ENCODE results near the gene CCDC137. TPM values are rescaled to one million over a fixed set of nuclear protein-coding genes. Genes with fewer than 3 reads are reported as not detected.

The CCDC137 gene
- total and polyA plus RNA-seq, 2 of the 13 experiments (the other 11 are each of a cell fraction or from before 2014, with no cell fraction given): 14.6 to 39.1 TPM

DNA sequence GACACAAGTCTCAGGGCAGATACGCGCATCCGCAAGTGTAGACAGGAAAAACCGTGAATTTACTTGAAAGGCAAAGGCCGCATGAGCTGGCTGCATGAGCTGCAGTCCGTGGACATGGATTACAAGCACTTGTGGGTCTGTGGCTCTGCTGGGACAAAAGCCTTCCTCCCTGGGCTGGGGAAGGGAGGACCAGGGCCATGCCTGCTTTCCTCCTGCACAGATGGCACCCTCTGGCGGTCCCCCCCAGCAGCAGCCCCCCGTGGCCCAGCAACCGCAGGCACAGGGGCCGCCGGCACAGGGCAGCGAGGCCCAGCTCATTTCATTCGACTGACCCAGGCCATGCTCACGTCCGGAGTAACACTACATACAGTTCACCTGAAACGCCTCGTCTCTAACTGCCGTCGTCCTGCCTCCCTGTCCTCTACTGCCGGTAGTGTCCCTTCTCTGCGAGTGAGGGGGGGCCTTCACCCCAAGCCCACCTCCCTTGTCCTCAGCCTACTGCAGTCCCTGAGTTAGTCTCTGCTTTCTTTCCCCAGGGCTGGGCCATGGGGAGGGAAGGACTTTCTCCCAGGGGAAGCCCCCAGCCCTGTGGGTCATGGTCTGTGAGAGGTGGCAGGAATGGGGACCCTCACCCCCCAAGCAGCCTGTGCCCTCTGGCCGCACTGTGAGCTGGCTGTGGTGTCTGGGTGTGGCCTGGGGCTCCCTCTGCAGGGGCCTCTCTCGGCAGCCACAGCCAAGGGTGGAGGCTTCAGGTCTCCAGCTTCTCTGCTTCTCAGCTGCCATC lies 34.9 kb downstream of the CCDC137 start (continued):
- TF ChIP-seq, protein P1, sequence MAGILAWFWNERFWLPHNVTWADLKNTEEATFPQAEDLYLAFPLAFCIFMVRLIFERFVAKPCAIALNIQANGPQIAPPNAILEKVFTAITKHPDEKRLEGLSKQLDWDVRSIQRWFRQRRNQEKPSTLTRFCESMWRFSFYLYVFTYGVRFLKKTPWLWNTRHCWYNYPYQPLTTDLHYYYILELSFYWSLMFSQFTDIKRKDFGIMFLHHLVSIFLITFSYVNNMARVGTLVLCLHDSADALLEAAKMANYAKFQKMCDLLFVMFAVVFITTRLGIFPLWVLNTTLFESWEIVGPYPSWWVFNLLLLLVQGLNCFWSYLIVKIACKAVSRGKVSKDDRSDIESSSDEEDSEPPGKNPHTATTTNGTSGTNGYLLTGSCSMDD (CRISPR knock-in tag; IDR thresholded peaks at IDR 0.05): no peak
- TF ChIP-seq SAP130 (CRISPR knock-in tag; IDR thresholded peaks at IDR 0.05; ENCODE audit: low read depth): no peak
- TF ChIP-seq, protein P2, sequence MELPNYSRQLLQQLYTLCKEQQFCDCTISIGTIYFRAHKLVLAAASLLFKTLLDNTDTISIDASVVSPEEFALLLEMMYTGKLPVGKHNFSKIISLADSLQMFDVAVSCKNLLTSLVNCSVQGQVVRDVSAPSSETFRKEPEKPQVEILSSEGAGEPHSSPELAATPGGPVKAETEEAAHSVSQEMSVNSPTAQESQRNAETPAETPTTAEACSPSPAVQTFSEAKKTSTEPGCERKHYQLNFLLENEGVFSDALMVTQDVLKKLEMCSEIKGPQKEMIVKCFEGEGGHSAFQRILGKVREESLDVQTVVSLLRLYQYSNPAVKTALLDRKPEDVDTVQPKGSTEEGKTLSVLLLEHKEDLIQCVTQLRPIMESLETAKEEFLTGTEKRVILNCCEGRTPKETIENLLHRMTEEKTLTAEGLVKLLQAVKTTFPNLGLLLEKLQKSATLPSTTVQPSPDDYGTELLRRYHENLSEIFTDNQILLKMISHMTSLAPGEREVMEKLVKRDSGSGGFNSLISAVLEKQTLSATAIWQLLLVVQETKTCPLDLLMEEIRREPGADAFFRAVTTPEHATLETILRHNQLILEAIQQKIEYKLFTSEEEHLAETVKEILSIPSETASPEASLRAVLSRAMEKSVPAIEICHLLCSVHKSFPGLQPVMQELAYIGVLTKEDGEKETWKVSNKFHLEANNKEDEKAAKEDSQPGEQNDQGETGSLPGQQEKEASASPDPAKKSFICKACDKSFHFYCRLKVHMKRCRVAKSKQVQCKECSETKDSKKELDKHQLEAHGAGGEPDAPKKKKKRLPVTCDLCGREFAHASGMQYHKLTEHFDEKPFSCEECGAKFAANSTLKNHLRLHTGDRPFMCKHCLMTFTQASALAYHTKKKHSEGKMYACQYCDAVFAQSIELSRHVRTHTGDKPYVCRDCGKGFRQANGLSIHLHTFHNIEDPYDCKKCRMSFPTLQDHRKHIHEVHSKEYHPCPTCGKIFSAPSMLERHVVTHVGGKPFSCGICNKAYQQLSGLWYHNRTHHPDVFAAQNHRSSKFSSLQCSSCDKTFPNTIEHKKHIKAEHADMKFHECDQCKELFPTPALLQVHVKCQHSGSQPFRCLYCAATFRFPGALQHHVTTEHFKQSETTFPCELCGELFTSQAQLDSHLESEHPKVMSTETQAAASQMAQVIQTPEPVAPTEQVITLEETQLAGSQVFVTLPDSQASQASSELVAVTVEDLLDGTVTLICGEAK (IDR thresholded peaks at IDR 0.05): no peak
- TF ChIP-seq, protein P2 (CRISPR knock-in tag; IDR thresholded peaks at IDR 0.05): 0 out of 2 replicates have a peak, but pooled peaks have one; percentile 17
- TF ChIP-seq, protein P3, sequence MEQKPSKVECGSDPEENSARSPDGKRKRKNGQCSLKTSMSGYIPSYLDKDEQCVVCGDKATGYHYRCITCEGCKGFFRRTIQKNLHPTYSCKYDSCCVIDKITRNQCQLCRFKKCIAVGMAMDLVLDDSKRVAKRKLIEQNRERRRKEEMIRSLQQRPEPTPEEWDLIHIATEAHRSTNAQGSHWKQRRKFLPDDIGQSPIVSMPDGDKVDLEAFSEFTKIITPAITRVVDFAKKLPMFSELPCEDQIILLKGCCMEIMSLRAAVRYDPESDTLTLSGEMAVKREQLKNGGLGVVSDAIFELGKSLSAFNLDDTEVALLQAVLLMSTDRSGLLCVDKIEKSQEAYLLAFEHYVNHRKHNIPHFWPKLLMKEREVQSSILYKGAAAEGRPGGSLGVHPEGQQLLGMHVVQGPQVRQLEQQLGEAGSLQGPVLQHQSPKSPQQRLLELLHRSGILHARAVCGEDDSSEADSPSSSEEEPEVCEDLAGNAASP (CRISPR knock-in tag; IDR thresholded peaks at IDR 0.05; ENCODE audit: borderline replicate concordance): 0 out of 2 replicates have a peak, but pooled peaks have one; percentile 31
- no peak for TF ChIP-seq AHR (CRISPR knock-in tag; IDR thresholded peaks at IDR 0.05)
- no peak for TF ChIP-seq ZNF549 (CRISPR knock-in tag; IDR thresholded peaks at IDR 0.05)
- TF ChIP-seq KLF15 (CRISPR knock-in tag; IDR thresholded peaks at IDR 0.05; ENCODE audit: borderline replicate concordance): no peak
- TF ChIP-seq ZNF350 (CRISPR knock-in tag; IDR thresholded peaks at IDR 0.05; ENCODE audit: borderline replicate concordance, low read depth): 0 out of 2 replicates have a peak, but pooled peaks have one; percentile 13
- TF ChIP-seq, protein P4, sequence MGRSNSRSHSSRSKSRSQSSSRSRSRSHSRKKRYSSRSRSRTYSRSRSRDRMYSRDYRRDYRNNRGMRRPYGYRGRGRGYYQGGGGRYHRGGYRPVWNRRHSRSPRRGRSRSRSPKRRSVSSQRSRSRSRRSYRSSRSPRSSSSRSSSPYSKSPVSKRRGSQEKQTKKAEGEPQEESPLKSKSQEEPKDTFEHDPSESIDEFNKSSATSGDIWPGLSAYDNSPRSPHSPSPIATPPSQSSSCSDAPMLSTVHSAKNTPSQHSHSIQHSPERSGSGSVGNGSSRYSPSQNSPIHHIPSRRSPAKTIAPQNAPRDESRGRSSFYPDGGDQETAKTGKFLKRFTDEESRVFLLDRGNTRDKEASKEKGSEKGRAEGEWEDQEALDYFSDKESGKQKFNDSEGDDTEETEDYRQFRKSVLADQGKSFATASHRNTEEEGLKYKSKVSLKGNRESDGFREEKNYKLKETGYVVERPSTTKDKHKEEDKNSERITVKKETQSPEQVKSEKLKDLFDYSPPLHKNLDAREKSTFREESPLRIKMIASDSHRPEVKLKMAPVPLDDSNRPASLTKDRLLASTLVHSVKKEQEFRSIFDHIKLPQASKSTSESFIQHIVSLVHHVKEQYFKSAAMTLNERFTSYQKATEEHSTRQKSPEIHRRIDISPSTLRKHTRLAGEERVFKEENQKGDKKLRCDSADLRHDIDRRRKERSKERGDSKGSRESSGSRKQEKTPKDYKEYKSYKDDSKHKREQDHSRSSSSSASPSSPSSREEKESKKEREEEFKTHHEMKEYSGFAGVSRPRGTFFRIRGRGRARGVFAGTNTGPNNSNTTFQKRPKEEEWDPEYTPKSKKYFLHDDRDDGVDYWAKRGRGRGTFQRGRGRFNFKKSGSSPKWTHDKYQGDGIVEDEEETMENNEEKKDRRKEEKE (IDR thresholded peaks at IDR 0.05): no peak
- TF ChIP-seq ZNF225 (CRISPR knock-in tag; IDR thresholded peaks at IDR 0.05): no peak
- TF ChIP-seq, protein P5, sequence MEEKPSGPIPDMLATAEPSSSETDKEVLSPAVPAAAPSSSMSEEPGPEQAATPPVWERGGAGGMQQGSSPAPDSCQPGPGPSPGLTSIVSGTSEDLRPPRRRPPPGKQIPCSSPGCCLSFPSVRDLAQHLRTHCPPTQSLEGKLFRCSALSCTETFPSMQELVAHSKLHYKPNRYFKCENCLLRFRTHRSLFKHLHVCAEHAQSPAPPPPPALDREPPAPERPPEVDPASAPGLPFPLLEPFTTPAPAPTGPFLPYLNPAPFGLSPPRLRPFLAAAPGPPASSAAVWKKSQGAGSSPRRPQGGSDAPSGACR (CRISPR knock-in tag; IDR thresholded peaks at IDR 0.05): no peak
- no peak for TF ChIP-seq ZNF446 (CRISPR knock-in tag; IDR thresholded peaks at IDR 0.05)
- TF ChIP-seq ISL2 (CRISPR knock-in tag; IDR thresholded peaks at IDR 0.05): no peak
